Pulmonary artery endothelial cell (primary cell): ENCODE data around the gene TOGARAM2. TPM values are rescaled to one million over a fixed set of nuclear protein-coding genes. Genes with fewer than 3 reads are reported as not detected.
"Not testable (repeated sequence)": the region's sequence is repeated elsewhere in the genome, so short reads cannot be mapped to it uniquely, and the experiment has no call there.

Experiments
- DNase-seq: peaks from one replicate; pipeline ENCODE4 v3.0.0-alpha.2; 2011; ENCODE audit warnings: low read depth, low spot score
- total RNA-seq: library from RNA; depleted of rRNA; stranded (reverse); fragments of >200 nt; gene quantifications from 2 replicates; pipeline ENCODE4 v1.2.3, GENCODE V29; 2014

TOGARAM2 gene
- total RNA-seq, 1 donor from 2014 or later, result not detected

GRCh38 chr2:28976584-28976983 is 4.5 kb upstream of the TOGARAM2 start:
- DNase-seq, result no peak

DNA sequence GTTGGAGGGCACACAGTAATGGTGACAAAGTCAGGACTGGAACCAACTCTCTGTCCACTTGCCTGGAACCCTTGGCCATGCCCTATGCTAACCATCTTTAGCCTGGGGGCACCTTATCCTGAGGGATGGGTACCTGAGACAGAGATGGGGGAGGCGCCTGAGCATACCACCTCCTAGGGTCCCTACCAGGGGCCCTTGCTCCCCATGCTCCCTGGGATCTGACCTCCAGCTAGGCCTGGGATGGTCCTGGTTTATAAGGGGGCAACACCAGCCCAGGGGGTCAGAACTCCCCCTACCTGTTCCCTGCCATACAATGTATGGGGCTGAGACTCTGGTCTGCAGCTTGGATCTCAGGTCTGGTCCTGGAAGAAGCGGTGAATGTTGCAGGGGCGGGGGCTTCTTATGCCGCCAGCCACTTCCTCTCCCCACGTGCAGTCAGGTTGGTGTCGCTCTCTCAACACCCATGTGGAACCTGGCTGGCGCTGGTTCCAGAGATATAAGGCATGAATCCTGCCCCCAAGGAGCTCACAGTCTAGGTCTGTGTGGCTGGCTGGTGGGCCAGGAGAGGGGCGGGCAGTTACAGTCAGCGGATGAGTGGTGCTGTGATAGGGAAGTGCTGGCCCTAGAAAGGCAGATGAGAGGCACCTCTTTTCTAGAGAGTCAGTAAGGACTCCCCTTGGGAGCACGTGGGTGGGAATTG is 3.8 kb upstream of the TOGARAM2 start:
- no peak for DNase-seq

- not testable (repeated sequence) for DNase-seq
These were observed 3.1 kb upstream of the TOGARAM2 start for GRCh38 chr2:28978001-28978400.

DNA sequence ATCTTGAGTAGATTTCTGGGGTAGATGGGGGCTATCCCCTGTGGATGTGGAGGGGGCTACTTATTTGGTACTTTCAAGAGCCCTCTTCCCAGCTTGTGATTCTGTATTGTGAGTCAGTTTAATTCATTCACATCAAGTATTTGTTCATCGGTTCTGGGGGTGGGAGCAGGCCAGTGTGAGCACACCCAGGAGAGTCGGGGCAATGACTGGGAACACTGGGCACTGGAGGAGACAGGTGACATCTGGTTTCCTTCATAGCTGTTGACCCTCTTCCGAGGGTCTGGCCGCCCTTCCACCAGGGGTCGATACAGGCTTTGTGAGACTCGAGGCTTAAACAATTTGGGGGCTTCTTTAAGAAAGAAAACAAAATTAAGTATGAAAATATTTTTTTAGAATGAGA is 2.5 kb upstream of the TOGARAM2 start:
- DNase-seq, result no peak

DNA sequence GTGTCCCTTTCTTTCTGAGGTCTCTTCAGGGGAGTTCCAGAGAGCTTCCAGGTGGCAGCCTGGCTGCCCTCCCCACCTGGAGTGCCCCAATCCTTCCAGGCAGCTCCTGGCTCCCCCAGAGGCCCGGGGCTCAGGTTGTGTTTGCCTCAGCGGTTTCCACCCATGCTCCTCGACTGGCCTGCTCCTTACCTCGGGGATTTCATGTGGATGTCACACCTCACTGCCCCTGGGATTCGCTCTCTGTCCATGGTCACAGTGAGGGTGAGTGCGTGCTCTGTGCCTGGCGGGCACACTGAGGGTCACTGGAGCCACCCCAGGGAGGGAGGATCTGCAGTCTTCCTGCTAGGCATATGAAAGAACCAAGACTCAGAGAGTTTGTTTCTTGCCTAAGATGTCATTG is 2.1 kb upstream of the TOGARAM2 start:
- DNase-seq, result no peak

DNA sequence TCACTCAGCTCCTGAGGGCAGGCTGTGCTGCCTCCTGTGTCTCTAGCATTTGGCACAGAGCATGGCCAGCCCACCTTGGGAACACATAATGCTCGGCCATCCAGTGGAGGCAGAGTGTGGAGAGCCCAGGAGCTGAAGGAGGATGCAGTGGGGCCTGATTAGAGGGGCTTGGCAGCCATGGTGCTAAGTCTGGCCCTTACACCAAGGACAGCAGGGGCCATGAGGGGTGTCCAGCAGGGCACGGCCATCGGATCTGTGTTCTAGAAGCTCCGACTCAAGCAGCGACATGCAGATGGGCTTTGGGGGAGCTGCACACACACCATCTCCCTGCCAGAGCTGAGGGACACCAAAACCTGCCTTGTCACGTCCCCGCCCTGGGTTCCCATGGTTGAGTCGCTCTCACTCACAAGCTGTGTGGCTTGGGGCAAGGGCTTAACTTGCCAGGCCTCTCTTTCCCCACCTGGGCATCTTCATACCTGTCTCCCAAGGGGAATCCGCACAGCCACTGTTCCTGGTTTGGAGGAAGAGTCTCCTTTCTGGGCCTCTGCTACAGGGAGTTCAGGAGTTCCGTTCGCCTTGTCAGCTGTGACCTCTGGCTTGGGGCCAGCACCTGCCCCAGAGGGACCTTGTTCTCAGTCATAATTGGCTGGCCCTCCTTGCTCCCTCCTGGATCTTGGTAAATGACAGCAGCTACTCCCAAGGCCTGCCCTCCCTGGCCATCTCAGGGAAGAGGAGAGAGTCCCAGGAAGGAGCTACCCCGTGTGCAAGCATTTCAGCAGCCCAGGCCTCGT is 1.3 kb upstream of the TOGARAM2 start:
- DNase-seq, result no peak

DNA sequence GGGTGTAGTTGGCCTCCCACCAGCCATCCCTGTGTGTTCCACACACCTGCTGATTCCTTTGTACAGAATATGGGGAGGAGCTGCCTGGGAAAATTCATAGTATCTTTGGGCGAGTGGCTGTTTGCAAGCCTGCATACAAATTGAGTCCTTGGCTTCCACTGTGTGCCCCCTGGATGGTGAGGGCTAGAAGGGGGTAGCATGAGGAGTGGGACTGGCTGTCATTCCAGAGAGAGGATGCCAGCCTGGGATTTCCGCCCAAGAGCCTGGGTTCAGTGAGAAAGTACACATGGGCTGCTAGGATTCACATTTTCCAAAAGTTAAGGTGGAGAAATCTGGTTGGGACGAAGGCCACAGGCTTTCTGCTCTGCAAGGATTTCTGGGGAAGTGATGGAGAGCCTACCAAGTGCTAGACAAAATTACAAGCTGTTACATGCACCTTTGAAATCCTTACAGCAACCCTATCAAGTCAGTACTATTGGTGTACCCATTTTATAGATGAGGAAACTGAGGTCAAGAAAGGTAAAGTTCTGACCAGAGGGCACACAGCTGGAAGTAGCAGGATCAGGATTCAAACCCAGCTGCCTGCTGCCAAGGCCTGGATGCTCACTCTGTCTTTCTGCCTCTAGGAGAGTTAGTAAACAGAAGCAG is 606 bp upstream of the TOGARAM2 start:
- no peak for DNase-seq

DNA sequence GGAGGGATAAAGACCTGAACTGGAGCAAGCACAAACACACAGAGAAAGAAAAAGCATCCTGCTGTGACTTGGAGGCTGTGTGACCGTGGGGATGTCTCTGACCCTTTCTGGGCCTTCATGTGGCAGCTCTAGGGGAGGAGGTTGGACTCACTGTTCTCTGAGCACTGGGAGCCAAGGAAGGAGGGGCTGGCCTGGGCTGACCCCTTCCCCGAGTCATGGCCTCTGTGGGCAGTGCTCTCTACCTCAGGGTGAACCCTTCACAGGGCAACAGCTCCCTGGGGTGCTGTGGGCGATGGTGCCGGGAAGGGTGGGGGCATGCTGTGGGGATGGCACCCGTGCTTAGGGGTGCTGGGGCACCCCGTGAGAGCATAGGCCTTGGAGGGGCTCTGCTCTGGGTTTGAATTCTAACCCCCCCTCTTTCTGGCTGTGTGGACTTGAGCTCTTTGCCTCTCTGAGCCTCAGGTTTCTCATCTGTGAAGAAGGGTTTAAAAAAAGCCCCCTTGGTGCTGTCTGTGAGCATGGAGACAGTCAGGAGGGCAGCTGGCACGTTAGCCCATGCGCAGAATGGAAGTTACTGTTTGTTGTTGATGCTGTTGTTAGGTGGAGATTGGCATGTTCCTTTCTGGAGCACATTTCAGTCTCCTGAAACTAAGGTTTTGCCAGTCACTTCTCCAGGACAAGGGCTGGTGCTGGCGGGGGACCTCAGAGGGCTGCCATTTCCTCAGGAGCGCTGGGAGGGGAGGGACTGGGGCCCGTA is 700 bp downstream of the TOGARAM2 start:
- DNase-seq, result no peak

DNA sequence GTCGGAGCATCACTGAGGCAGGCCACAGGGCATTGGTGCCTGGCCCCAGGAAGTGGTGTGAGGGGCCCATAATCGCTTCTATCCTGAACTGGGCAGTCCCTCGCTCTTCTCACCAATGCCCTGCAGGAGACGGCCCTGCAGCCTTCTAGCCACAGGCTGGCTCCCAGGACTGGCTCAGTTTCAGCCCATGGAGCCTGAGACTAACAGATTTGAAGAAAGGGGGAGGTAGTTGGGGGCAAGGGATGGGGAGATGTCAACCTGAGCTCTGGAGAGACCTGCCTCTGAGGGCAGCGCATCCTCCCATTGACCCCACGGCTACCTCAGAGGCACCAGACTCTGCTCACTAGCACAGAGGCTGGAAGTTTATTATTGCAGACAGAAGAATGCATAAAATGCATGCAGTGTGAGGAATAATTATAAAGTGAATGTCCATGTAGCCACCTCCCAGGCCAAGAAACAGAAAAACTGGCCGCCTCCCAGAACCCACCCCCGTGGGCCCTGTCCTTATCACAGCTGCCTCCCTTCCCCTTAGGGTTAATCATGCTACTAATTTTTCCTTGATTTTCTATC is 1.4 kb downstream of the TOGARAM2 start:
- DNase-seq, result no peak

GRCh38 chr2:28986429-28986828 is 5.3 kb downstream of the TOGARAM2 start:
- DNase-seq, result no peak

GRCh38 chr2:28989973-28990372 is 8.9 kb downstream of the TOGARAM2 start:
- DNase-seq, result no peak

GRCh38 chr2:28990445-28990844 is 9.3 kb downstream of the TOGARAM2 start:
- DNase-seq, result no peak

DNA sequence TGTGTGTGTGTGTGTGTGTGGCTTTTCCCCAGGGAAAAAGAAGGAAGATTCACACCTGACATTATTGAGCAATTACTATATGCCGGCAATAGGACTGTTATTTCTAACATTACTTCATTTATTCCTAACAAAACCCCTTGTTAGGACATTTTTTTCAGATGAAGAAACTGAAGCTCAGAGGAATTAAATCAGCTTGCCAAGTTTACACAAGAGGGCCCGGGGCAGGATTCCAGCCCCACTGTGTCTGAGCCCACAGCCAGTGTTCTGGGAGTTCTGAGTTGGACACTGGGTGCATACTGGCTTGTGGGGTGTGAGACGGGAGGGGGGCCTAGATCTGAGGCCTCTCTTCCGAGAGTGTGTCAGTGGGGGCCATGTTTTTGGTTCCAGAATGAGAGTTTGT is 9.9 kb downstream of the TOGARAM2 start:
- no peak for DNase-seq

DNA sequence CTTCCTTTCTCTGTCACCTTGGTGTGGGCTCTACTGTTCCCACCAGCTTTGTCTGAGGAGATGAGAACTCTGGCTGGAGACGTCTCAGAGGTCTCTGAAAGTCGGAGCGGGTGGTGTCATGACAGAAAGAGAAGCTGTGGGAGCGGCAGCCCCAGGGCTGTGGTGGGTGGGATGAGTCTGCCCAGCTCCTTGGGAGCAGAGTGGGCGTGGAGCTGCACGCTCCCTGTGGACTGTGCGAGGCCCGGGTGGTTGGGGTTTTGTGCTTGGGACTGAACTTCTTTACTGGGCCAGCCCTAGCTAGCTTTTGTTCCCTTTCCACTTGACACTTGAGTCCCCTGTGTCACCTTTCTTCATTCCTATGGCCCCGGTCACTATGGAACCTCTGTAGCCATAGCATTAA is 10.4 kb downstream of the TOGARAM2 start:
- DNase-seq, result no peak

- DNase-seq, result no peak
These were observed 12.3 kb downstream of the TOGARAM2 start for GRCh38 chr2:28993206-28993960.

DNA sequence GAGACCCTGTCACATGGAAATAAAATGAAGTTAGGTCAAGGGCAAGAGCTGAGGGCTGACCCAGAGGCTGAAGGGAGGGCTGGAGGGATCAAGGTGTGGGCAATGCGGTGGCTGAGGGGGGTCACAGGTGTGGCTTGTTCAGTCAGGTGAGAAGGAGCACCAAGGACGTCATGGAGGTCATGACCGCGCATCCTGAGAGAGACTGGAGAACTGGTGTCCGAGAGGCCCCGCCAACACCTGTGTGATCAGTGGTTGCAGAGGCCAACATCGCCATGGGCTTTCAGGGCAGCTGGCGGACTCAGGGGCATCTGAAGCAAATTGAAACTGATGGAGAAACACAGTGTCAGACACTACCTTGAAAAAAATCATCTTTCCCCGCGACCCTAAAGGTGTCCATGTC is 13.0 kb downstream of the TOGARAM2 start:
- no peak for DNase-seq

DNA sequence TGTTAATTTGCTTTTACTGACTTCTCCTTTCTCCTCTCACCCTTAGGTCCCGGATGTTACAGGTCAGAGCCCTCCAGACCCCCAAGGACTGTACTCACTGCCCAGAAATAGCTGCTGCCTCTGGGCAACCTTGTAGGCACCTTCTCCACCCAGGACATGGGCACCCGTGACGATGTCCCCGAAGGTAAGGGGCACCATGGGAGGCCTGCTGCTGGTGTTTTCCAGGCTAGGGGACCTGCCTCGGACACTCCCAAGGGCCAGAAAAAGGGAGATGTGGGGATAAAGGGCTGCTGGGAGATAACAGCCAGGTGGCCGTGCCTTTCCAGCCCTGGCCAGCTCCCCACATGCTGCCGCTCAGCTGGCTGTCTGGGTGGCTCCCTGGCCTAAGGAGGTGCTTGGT is 13.6 kb downstream of the TOGARAM2 start:
- DNase-seq, result no peak

- DNase-seq, result no peak
These were observed 15.0 kb downstream of the TOGARAM2 start for GRCh38 chr2:28995765-28996750.

GRCh38 chr2:28997237-28997846 is 16.2 kb downstream of the TOGARAM2 start:
- no peak for DNase-seq
